NB4 (cell line): ENCODE results near the gene SIGLEC11.
A peak's percentile ranks its signal among the peaks of the same experiment; 100 is the strongest.
"Not testable (repeated sequence)": the region's sequence is repeated elsewhere in the genome, so short reads cannot be mapped to it uniquely, and the experiment has no call there.

Experiments used
- DNase-seq: peaks from one replicate; pipeline ENCODE4 v3.0.0; 2010; ENCODE audit warnings: low read depth
- H3K4me3 ChIP-seq: one replicate; pipeline ENCODE4 v1.5.1; 2011; ENCODE audit warnings: mild to moderate bottlenecking, low read depth, low read length, moderate library complexity
- MYC ChIP-seq: IDR thresholded peaks from 2 replicates; pipeline ENCODE4 v1.6.1; 2011; ENCODE audit warnings: low read depth, low read length
- POLR2A ChIP-seq: IDR thresholded peaks from 2 replicates; pipeline ENCODE4 v1.6.1; 2011; ENCODE audit warnings: mild to moderate bottlenecking; ENCODE audit not compliant: insufficient read length; ENCODE audit errors: extremely low read depth
- TF ChIP-seq, protein P1 (sequence below): IDR thresholded peaks from one replicate; pipeline ENCODE4 v1.5.1; 2012; ENCODE audit warnings: low read depth, low read length
- TF ChIP-seq, protein P2 (sequence below): IDR thresholded peaks from 2 replicates; pipeline ENCODE4 v1.6.1; 2011; ENCODE audit warnings: low read depth, low read length

The SIGLEC11 gene

DNA sequence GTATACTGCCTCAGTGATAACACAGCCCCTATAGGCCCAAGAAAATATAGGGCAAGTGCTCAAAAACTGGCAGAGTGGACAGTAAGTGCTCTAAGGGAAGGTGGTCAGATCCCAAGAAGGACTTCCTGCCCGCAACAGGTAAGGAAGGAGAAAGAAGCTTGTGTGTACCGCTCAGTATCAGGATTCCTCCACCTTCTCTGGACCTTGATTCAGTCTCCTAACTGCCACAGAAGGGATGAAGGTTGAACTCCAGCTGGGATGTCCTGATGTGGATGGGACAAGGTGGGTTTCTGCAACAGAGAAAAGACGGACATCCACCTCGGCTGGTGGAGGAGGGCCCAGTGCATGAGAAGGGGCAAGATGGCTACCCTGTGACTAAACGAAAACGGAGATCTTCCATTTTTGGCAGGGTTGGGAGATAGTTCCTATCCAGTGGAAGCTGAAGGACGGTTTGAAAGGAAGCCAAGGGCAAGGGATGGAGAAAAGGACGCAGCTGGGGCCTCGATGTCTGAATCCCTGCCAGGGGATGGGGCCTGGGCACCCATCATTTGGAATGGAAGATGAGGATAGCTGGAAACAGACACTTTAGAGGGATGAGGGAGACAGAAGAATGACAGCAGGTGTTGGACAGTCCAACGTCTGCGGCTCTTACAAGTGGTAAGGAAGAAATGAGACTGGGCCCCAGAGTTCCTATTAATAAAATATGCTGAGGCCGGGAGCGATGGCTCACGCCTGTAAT is 33.3 kb downstream of the SIGLEC11 start:
- H3K4me3 ChIP-seq, result peak overlapping the region; percentile 79
- no peak for DNase-seq
- TF ChIP-seq POLR2A (no peak), MYC (no peak)
- TF ChIP-seq, protein P1, sequence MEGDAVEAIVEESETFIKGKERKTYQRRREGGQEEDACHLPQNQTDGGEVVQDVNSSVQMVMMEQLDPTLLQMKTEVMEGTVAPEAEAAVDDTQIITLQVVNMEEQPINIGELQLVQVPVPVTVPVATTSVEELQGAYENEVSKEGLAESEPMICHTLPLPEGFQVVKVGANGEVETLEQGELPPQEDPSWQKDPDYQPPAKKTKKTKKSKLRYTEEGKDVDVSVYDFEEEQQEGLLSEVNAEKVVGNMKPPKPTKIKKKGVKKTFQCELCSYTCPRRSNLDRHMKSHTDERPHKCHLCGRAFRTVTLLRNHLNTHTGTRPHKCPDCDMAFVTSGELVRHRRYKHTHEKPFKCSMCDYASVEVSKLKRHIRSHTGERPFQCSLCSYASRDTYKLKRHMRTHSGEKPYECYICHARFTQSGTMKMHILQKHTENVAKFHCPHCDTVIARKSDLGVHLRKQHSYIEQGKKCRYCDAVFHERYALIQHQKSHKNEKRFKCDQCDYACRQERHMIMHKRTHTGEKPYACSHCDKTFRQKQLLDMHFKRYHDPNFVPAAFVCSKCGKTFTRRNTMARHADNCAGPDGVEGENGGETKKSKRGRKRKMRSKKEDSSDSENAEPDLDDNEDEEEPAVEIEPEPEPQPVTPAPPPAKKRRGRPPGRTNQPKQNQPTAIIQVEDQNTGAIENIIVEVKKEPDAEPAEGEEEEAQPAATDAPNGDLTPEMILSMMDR, result no peak
- TF ChIP-seq, protein P2, sequence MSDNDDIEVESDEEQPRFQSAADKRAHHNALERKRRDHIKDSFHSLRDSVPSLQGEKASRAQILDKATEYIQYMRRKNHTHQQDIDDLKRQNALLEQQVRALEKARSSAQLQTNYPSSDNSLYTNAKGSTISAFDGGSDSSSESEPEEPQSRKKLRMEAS, result no peak

DNA sequence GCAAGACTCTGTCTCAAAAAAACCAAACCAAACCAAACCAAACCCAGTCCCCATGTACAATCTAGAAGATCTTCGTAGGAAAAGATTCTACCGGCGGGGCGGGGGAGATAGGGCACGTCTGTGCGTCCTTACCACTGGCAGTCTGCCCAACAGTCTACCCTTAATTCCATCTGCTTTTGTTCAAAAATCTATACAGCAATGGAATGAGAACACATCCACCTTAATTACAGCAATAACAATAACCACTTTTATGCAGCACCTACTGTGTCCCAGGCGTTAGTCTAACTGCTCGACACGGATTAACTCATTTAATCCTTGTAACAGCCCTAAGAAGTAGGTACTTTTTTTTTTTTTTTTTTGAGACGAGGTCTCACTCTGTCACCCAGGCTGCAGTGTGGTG is 34.5 kb downstream of the SIGLEC11 start:
- DNase-seq, result no peak
- H3K4me3 ChIP-seq, result no peak overlapping the region
- TF ChIP-seq MYC (no peak), POLR2A (no peak)
- TF ChIP-seq, protein P1, result no peak
- TF ChIP-seq, protein P2, result no peak

DNA sequence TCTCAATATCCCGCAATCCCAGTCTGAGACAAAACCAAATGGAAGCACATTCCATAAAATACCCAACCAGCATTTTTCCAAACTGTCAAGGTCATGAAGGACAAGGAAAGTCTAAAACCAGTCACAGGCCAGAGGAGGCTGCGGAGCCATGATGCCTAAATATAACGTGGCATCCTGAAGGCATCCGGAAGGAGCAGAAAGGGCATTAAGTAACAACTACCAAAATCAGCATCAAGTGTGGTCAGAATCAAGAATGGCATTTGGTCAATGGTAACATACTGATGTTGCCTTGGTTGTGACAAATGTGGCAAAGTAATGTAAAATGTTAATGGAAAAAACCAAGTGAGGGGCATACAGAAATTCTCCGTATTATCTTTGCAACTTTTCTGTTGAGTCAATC is 35.5 kb downstream of the SIGLEC11 start:
- TF ChIP-seq MYC (no peak), POLR2A (no peak)
- TF ChIP-seq, protein P2, result no peak
- peak overlapping the region; percentile 6 for H3K4me3 ChIP-seq
- no peak for DNase-seq

DNA sequence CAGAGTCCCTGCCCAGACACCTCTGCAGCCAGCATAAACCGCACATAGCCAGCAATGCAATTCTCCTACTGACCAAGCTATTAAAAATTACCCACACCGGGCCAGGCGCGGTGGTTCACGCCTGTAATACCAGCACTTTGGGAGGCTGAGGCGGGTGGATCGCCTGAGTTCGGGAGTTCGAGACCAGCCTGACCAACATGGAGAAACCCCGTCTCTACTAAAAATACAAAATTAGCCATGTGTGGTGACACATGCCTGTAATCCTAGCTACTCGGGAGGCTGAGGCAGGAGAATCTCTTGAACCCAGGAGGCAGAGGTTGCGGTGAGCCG is 36.1 kb downstream of the SIGLEC11 start:
- DNase-seq, H3K4me3 ChIP-seq: not testable (repeated sequence)

DNA sequence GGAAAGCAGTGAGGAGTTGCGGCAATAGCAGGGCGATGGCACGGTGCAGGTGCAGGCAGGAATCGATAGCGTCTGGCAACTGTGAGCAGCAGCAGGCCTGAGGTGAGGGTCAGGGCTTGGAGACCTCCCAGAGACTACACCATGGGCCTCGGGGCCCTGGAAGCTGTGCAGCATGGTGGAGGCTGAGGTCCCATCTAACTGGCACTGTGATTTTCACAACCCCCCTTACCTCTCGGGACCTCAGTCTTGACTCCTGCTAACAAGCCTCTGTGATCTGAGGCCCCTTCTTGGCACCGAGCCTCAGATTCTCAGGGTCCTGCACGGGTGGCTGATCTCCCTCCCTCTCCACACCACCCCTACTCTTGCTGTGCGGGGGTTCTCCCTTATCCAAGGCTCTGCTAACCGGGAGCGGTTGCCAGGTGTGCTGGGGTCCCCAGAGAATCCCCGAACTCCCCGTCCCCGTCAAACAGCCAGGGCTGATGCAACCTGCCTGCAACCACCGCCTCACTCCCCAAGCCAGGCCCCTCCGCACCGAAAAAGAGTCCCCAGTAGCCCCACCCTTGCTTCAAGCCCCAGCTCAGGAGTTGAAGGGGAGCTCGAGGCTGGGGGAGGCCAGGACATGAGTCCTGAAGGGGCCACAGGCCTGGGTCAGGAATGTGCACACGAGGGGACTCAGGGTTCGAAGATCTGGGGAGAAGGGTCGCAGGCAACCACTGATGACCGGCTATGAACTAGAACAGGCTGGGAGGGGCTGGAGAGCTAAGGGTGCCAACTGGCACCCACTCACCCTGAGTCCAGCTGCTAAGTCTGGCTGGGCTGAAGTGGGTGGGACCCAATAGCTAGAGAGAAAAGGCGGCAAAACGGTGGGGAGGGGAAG is 36.7 kb downstream of the SIGLEC11 start:
- H3K4me3 ChIP-seq, result no peak overlapping the region
- DNase-seq, result no peak

DNA sequence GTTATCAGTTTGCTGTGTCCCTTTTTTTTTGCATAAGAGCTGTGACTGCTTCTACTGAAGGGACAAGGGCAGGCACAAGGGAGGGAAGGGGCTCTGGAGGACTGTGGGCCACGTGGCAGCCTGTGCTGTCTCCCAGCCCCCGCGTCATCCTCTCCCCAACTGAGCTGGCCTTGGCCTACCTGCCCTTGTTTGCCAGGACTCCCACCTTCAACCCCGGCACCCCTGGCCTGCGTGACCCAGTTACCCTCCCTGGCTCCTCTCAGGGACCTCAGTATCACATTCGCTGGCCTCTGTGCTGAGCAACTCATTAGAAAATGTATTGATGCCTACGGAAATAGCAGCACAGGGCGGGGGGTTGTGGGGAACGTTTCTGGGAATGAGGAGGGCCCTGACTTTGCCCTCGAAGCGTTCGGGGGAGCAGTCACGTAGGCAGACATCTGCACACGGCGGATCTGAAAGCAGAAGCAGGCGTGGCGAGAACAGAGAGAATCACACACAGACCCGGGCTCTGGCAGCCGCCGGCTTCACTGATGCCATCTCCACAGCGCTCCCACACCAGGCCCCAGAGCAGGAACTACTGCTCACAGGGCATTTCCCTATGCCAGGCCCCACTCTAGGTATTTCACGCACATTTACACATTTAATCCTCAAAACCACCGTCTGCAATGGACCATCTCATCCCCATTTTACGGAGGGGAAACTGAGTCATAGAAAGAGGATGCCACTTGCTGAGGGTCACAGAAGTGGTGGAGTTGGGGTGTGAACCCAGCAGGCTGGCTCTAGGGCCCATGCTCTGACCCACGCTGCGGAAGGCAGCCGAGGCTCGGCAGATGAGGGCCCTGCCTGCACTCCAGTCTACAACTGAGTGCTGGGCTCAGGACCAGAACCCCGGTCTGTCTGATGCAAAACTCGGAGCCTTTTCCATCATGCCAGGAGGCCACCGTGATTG is 37.6 kb downstream of the SIGLEC11 start:
- H3K4me3 ChIP-seq, result no peak overlapping the region
- TF ChIP-seq MYC (no peak), POLR2A (no peak)
- TF ChIP-seq, protein P1, result no peak
- TF ChIP-seq, protein P2, result no peak
- no peak for DNase-seq

More for the DNA sequence above, 36.7 kb downstream of the SIGLEC11 start:
- TF ChIP-seq POLR2A (no peak), MYC (no peak)
- TF ChIP-seq, protein P1, result no peak
- TF ChIP-seq, protein P2, result no peak
